ENCODE measurements around the gene U2AF1L4.

Gene U2AF1L4

GRCh38 chr19:35757749-35758608 is 12.8 kb upstream of the U2AF1L4 start, which contains the start of gene PROSER3 (continued):
- TF ChIP-seq ZBTB11 (tag by site-specific recombination; conservative IDR thresholded peaks at IDR 0.05; ENCODE audit: low read depth) (peak; percentile 96), ZNF341 (tag by site-specific recombination; IDR thresholded peaks at IDR 0.05; ENCODE audit: low read depth) (peak; percentile 100), HOXA7 (CRISPR knock-in tag; IDR thresholded peaks at IDR 0.05; ENCODE audit: borderline replicate concordance) (no peak), YY2 (tag by site-specific recombination; IDR thresholded peaks at IDR 0.05) (peak; percentile 79; the same call in 1 of the 2 replicates), ZFP37 (tag by site-specific recombination; IDR thresholded peaks at IDR 0.05) (no peak), KLF8 (tag by site-specific recombination; IDR thresholded peaks at IDR 0.05) (peak; percentile 100), SP2 (tag by site-specific recombination; IDR thresholded peaks at IDR 0.05) (peak; percentile 100), ZFHX2 (tag by site-specific recombination; conservative IDR thresholded peaks at IDR 0.05) (peak; percentile 94), ZBTB7A (tag by site-specific recombination; IDR thresholded peaks at IDR 0.05; ENCODE audit: low read depth) (peak; percentile 71), KLF17 (tag by site-specific recombination; IDR thresholded peaks at IDR 0.05) (peak; percentile 75), ZNF670 (tag by site-specific recombination; IDR thresholded peaks at IDR 0.05; ENCODE audit: low read depth) (no peak), ZBTB44 (tag by site-specific recombination; IDR thresholded peaks at IDR 0.05) (peak; percentile 68; the same call in 1 of the 2 replicates), HOXC10 (CRISPR knock-in tag; IDR thresholded peaks at IDR 0.05) (no peak), PRDM4 (tag by site-specific recombination; IDR thresholded peaks at IDR 0.05) (peak; percentile 66; the same call in 1 of the 2 replicates), ZNF488 (tag by site-specific recombination; IDR thresholded peaks at IDR 0.05) (no peak), ZNF280D (tag by site-specific recombination; IDR thresholded peaks at IDR 0.05) (peak; percentile 37; the same call in 1 of the 2 replicates), ZNF416 (tag by site-specific recombination; IDR thresholded peaks at IDR 0.05) (no peak), ZNF645 (tag by site-specific recombination; IDR thresholded peaks at IDR 0.05) (peak; percentile 63; the same call in 1 of the 2 replicates), AEBP2 (tag by site-specific recombination; IDR thresholded peaks at IDR 0.05; ENCODE audit: borderline replicate concordance) (no peak), ZNF10 (tag by site-specific recombination; IDR thresholded peaks at IDR 0.05) (peak; percentile 95; the same call in 1 of the 2 replicates), ZNF292 (tag by site-specific recombination; IDR thresholded peaks at IDR 0.05; ENCODE audit: borderline replicate concordance, low read depth) (no peak), ZNF600 (tag by site-specific recombination; IDR thresholded peaks at IDR 0.05) (peak; percentile 100)

Data from HEK293 (cell line).